PC-9 (cell line): ENCODE data around the gene PHB1. TPM values are rescaled to one million over a fixed set of nuclear protein-coding genes. Genes with fewer than 3 reads are reported as not detected.

Experiments used
- BruUV-seq: library from RNA; stranded (reverse); fragments of 400-500 nt; replicated peaks from 2 replicates; lab custom pipeline; 2021; lab: Mats Ljungman, UMichigan
- CTCF ChIA-PET: fragments of 300-600 bp; sonication (Branson Sonifier 250); formaldehyde crosslinking; loops from one replicate; lab custom pipeline; 2022; ENCODE audit warnings: antibody characterized with exemption; lab: Charles Lee
- POLR2A ChIA-PET: fragments of 300-600 bp; sonication (Branson Sonifier 250); formaldehyde crosslinking; loops from one replicate; lab custom pipeline; 2022; ENCODE audit warnings: antibody characterized with exemption; ENCODE audit not compliant: unreplicated experiment; lab: Charles Lee
- DNase-seq, 2 experiments: peaks; one replicate each; pipeline versions ENCODE4 v3.0.0 to v3.0.0-alpha.2; 2015 to 2022; ENCODE audit warnings: mixed read lengths in 1 of 2
- H2AFZ ChIP-seq: fragments of 200-600 bp; sonication (generic); 2 replicates; pipeline ENCODE4 v1.8.1; 2017; ENCODE audit warnings: antibody characterized with exemption
- H3F3A ChIP-seq: fragments of 200-600 bp; sonication (generic); 2 replicates; pipeline ENCODE4 v1.8.1; 2017; ENCODE audit warnings: antibody characterized with exemption, mild to moderate bottlenecking, low read depth; ENCODE audit not compliant: insufficient read depth
- H3K27ac ChIP-seq: fragments of 200-600 bp; sonication (generic); 2 replicates; pipeline ENCODE4 v1.6.1; 2016; ENCODE audit warnings: mixed run types
- H3K27me3 ChIP-seq: fragments of 200-600 bp; sonication (generic); 2 replicates; pipeline ENCODE4 v1.6.1; 2016; ENCODE audit warnings: low read depth, mixed run types; ENCODE audit not compliant: insufficient read depth
- H3K36me3 ChIP-seq: fragments of 200-600 bp; sonication (generic); 2 replicates; pipeline ENCODE4 v1.6.1; 2016; ENCODE audit warnings: low read depth, mixed run types
- H3K4me1 ChIP-seq: fragments of 200-600 bp; sonication (generic); replicated peaks from 2 replicates; pipeline ENCODE4 v1.6.1; 2016; ENCODE audit warnings: mixed run types; ENCODE audit not compliant: insufficient read depth
- H3K4me2 ChIP-seq: fragments of 200-600 bp; sonication (generic); 2 replicates; pipeline ENCODE4 v1.6.1; 2017; ENCODE audit warnings: mixed run types
- H3K4me3 ChIP-seq: fragments of 200-600 bp; sonication (generic); 2 replicates; pipeline ENCODE4 v1.6.1; 2016; ENCODE audit warnings: mixed run types
- H3K79me2 ChIP-seq: fragments of 200-600 bp; sonication (generic); 2 replicates; pipeline ENCODE4 v1.6.1; 2017; ENCODE audit warnings: low read depth, mixed run types
- H3K9me2 ChIP-seq: fragments of 200-600 bp; sonication (generic); 2 replicates; pipeline ENCODE4 v1.8.1; 2017; ENCODE audit warnings: mild to moderate bottlenecking; ENCODE audit not compliant: insufficient read depth
- H3K9me3 ChIP-seq: fragments of 200-600 bp; sonication (generic); 2 replicates; pipeline ENCODE4 v1.8.1; 2016; ENCODE audit warnings: low read depth; ENCODE audit not compliant: insufficient read depth
- H4K20me1 ChIP-seq: fragments of 200-600 bp; sonication (generic); 2 replicates; pipeline ENCODE4 v1.8.1; 2017; ENCODE audit not compliant: insufficient read depth
- CTCF ChIP-seq: fragments of 200-600 bp; sonication (generic); conservative IDR thresholded peaks from 2 replicates; pipeline ENCODE4 v1.6.1; 2017; ENCODE audit warnings: mixed run types, antibody characterized with exemption, mild to moderate bottlenecking, moderate library complexity
- EZH2 ChIP-seq: fragments of 200-600 bp; sonication (generic); IDR thresholded peaks from 2 replicates; pipeline ENCODE4 v1.8.0; 2017; ENCODE audit warnings: antibody characterized with exemption, low read depth
- intact Hi-C: fragments of 100-400 bp; cut with micrococcal nuclease; formaldehyde crosslinking; loops from one replicate; pipeline ENCODE4 v1.10.0; 2022; ENCODE audit not compliant: unreplicated experiment
- total RNA-seq: library from RNA; stranded (reverse); gene quantifications from 2 replicates; pipeline ENCODE4 v1.2.3, GENCODE V29; 2021

Gene PHB1
- total RNA-seq, 1 experiment from 2014 or later = 244 TPM

GRCh38 chr17:49363251-49363650 lies 51.4 kb downstream of the PHB1 start:
- POLR2A ChIA-PET = no interaction called here
- Histone ChIP-seq H3K4me2 (peak overlapping the region; percentile 92), H3K9me2 (no peaks in the 10 kb centered on the region), H3K4me3 (peak overlapping the region; percentile 67; the same call in 1 of the 2 replicates), H3K79me2 (peaks cover 33% of the 10 kb centered on the region), H3K9me3 (no peaks in the 10 kb centered on the region), H3K27me3 (no peaks in the 10 kb centered on the region), H2AFZ (peak overlapping the region; percentile 89; the same call in 1 of the 2 replicates), H3K36me3 (no peaks in the 10 kb centered on the region), H4K20me1 (peaks cover 23% of the 10 kb centered on the region), H3K27ac (no peak overlapping the region), H3K4me1 (peaks cover 34% of the 10 kb centered on the region), H3F3A (peaks cover 9% of the 10 kb centered on the region; the same call in 1 of the 2 replicates)
- TF ChIP-seq CTCF (no peak), EZH2 (no peak)
- intact Hi-C loops = no loop called here
- DNase-seq = no peak
- no TSS peak for BruUV-seq
- CTCF ChIA-PET = no interaction called here

- intact Hi-C loops = no loop called here
- peak overlapping the region; percentile 92 for H3K4me2 ChIP-seq
- no peaks in the 10 kb centered on the region for H3K9me3 ChIP-seq
- H3K27me3 ChIP-seq = no peaks in the 10 kb centered on the region
- ChIA-PET CTCF (no interaction called here), POLR2A (interaction anchor here (0.5 kb wide), 1 partner anchor 315 kb away, joined by 13 read pairs; no protein-coding TSS in a partner anchor)
- no peaks in the 10 kb centered on the region for H3K36me3 ChIP-seq
- H3F3A ChIP-seq = peaks cover 9% of the 10 kb centered on the region; the same call in 1 of the 2 replicates
- H3K27ac ChIP-seq = no peak overlapping the region; the same call in 1 of the 2 replicates
- peaks cover 38% of the 10 kb centered on the region for H3K79me2 ChIP-seq
- no peak for DNase-seq
- peak overlapping the region; percentile 67 for H3K4me3 ChIP-seq
- peaks cover 27% of the 10 kb centered on the region for H4K20me1 ChIP-seq
- H2AFZ ChIP-seq = peak overlapping the region; percentile 89
- TSS peak; percentile 79 for BruUV-seq
- no peaks in the 10 kb centered on the region for H3K9me2 ChIP-seq
- TF ChIP-seq EZH2 (no peak), CTCF (no peak)
- H3K4me1 ChIP-seq = peaks cover 34% of the 10 kb centered on the region
These were observed 52.0 kb downstream of the PHB1 start for GRCh38 chr17:49362723-49363117.

GRCh38 chr17:49361902-49362722 lies 52.6 kb downstream of the PHB1 start, which contains the start of gene ZNF652:
TSS of gene ZNF652 (minus strand) at chr17:49362250. CDS start at chr17:49317725, 44,525 bp downstream.
- Histone ChIP-seq H3K27ac (peak within 1 kb of the TSS; percentile 31; the same call in 1 of the 2 replicates), H4K20me1 (peaks cover 31% of the 10 kb centered on the region), H3K27me3 (no peaks in the 10 kb centered on the region), H3F3A (peaks cover 9% of the 10 kb centered on the region; the same call in 1 of the 2 replicates), H3K4me1 (peaks cover 34% of the 10 kb centered on the region), H3K79me2 (peaks cover 45% of the 10 kb centered on the region), H3K9me3 (no peaks in the 10 kb centered on the region), H3K4me2 (peak within 1 kb of the TSS; percentile 98), H3K4me3 (peak within 1 kb of the TSS; percentile 84), H3K9me2 (no peaks in the 10 kb centered on the region), H2AFZ (peak within 1 kb of the TSS; percentile 89), H3K36me3 (no peaks in the 10 kb centered on the region)
- no TSS peak for BruUV-seq
- peak; percentile 93 to 99 for DNase-seq
- TF ChIP-seq EZH2 (no peak), CTCF (no peak)
- CTCF ChIA-PET = no interaction called here
- POLR2A ChIA-PET = interaction anchor here (0.5 kb wide), 1 partner anchor 315 kb away, joined by 13 read pairs; no protein-coding TSS in a partner anchor
- intact Hi-C loops = no loop called here
